GM12874 (cell line): ENCODE measurements around the gene DAB2IP.

ENCODE experiments used
- CTCF ChIP-seq: IDR thresholded peaks from 2 replicates; pipeline ENCODE4 v1.5.1; 2011; ENCODE audit warnings: low read depth, mild to moderate bottlenecking, control low read depth, low read length, moderate library complexity; ENCODE audit not compliant: insufficient read depth

Gene DAB2IP

DNA sequence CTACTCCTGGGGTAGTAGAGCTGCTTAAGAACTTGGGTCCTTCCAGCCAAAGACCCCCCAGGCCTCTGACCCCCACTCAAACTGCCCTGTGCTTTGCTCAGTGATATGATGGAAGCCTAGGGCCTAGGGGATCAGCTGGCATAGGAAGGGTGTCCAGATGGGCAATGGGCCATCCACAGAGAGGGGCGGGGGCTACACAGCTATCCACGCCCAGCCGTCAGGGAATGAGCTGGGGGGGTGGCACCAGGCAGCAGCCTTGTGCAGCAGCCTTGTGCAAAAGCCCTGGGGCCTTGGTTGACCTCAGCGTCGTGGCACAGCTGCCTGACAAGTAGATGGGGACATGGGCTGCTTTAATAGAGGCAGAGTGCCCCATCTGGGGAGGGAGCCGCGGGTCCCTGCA is 43.2 kb downstream of the DAB2IP start:
- no peak for TF ChIP-seq CTCF

- no peak for TF ChIP-seq CTCF
Measured at GRCh38 chr9:121696930-121697329, 45.5 kb downstream of the DAB2IP start.

- no peak for TF ChIP-seq CTCF
Measured at GRCh38 chr9:121698627-121699570, 47.5 kb downstream of the DAB2IP start.

- no peak for TF ChIP-seq CTCF
Measured at GRCh38 chr9:121699571-121700164, 48.2 kb downstream of the DAB2IP start.

DNA sequence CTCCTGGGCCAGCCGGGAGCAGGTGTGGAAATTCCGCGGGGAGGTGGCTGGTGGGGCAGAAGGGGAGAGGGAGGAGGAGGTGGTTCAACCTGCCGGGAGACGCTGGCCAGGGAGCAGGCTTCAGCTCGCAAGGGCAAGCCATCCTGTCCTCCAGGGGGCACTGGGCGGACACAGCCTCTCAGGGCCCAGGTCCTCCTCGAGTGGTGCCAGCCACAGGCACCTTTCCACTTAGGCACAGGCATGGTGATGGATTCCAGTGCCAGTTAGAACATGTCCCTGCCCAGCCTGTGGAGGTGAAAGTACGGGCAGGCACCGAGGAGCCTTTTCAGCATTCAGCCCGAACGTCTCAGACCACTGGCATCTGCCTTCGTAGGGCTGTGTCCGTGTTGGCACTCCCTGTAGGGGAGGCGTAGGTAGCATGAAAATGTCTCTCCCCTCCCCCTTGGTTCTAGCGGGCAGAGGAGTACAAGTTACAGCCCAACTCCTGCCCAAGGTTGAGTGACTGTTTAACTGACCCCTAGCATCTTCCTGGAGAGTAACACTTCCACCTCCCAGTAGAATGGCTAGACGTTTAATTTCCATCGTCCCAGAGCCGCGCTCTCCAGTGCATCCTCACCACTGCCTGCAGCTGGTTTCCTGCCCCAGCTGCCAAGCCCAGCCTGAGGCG is 48.9 kb downstream of the DAB2IP start:
- peak; percentile 29; the same call in 1 of the 2 replicates for TF ChIP-seq CTCF

GRCh38 chr9:121700832-121701419 is 49.5 kb downstream of the DAB2IP start:
- TF ChIP-seq CTCF, result no peak
